GM10847 (cell line): ENCODE measurements around the gene FAM149B1.

Source experiments
- POLR2A ChIP-seq: IDR thresholded peaks from 2 replicates; pipeline ENCODE4 v1.6.1; 2011; ENCODE audit not compliant: insufficient read length; ENCODE audit errors: extremely low read depth

FAM149B1 gene

DNA sequence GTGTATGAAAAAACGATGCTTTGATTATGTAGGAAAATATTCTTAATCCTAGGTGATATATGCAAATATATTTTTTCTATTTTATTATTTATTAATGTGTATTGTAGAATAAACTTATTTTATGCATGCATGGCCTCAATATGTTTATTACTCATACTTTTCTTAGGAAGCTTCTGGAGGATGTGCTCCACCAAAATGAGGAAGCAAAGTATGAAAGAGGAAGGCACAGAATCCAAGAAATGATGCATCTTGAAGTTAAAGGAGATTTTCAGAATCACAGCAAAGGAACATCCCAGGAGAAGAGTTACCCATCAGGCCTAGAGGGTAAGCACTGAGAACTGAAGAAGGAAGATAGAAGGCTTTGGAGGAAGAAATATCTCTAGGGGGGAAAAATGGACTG lies 119.5 kb downstream of the FAM149B1 start:
- TF ChIP-seq POLR2A, result no peak

DNA sequence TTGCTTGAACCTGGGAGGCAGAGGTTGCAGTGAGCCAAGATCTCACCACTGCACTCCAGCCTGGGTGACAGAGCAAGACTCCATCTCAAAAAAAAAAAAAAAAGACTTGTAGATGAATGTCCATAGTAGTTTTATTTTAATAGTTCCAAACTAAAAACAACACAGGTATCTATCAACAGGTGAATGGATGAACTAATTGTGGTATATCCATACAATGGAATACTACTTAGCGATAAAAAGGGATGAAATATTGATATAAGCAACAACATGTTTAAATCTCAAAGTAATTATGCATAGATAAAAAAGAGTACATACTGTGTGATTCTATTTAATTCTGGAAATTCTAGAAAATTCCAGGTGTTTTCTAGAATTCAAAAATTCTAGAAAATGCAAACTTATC lies 122.0 kb downstream of the FAM149B1 start:
- no peak for TF ChIP-seq POLR2A

DNA sequence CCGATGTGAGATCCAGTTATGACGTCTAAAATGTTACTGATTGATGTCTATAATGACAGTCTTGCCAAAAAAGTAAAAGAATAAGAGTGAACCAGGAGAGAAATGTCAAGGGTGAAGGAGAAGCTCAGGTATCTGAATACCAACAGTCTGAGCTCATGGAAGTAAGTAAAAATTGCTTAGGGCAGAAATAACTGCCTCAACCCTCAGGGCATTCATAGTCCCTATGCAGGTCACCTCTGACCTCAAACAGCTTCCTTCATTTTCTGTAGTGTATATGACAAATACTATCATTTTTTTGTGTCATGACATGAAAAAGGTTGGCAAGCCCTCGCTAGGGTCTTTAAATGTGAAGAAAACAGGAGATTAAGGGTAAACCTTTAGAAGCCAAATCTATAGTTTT lies 125.5 kb downstream of the FAM149B1 start:
- no peak for TF ChIP-seq POLR2A
